Measurements from ENCODE around the gene KRTAP10-7. TPM values are rescaled to one million over a fixed set of nuclear protein-coding genes. Genes with fewer than 3 reads are reported as not detected.
"Not testable (repeated sequence)": the region's sequence is repeated elsewhere in the genome, so short reads cannot be mapped to it uniquely, and the experiment has no call there.

The KRTAP10-7 gene
- total and polyA plus RNA-seq, 2 experiments from 2014 or later = not detected

DNA sequence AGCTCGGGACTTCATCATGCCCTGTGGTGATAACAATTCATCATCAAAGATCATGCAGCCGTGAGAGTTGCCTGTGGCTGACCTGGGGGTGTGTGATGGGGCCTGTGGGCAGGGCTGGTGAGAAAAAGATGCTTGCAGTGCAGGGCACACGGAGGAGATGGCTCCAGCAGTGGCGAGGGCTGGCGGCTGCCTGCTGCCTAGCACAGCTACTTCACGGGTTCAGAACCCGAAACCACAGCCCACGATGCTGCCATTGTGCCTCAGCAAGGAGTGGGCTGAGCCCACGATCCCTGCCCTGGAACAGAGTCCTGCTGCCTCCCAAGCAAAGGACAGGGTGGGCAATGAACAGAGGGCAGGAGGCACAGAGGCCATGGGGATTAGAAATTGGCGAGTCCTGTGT lies 25.9 kb downstream of the KRTAP10-7 start:
- WGBS, 2 experiments (ENCODE audit: low coverage in 1 of 2, low lambda C conversion rate in 2 of 2, missing lambda C conversion rate in 2 of 2) = 46 to 52% methylated on average over 10 of the region's 10 CpGs
- no peaks in the 10 kb centered on the region for H3F3A ChIP-seq (ENCODE audit: insufficient read depth)

DNA sequence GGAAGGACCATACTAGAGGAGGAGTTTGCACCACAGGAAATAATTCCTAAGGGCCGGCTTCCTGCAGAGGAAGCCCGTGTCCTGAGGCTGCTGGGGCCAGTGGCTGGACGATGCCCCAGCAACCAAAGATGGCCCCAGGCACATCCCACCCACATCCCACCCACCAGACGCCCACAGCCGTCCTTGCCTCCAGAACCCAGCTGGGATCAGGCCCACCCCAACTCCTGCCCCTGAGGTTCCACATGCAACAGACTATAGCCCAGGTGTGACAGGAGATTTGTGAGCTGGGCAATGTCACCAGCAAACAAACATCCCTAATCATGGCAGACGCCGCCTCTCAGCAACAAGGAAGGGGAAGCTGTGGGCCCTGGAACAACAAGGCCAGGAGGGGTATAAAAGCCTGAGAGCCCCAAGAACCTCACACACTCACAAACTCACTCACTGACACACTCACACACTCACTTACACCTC lies 26.3 kb downstream of the KRTAP10-7 start, which contains the start of gene KRTAP10-9:
TSS of gene KRTAP10-9 (plus strand) at position 421 of the 471 bp plus-strand sequence. CDS start 79 bp downstream, outside the sequence.
- Histone ChIP-seq H4K20me1 (ENCODE audit: insufficient read depth) (no peaks in the 10 kb centered on the region), H2AFZ (no peak within 1 kb of the TSS), H3F3A (ENCODE audit: insufficient read depth) (no peaks in the 10 kb centered on the region), H3K9me2 (ENCODE audit: insufficient read depth) (no peaks in the 10 kb centered on the region), H3K9ac (no peak within 1 kb of the TSS), H3K79me2 (ENCODE audit: insufficient read depth) (no peaks in the 10 kb centered on the region), H3K4me2 (ENCODE audit: unreplicated experiment) (no peak within 1 kb of the TSS), H3K4me1 (ENCODE audit: insufficient read depth) (no peaks in the 10 kb centered on the region), H3K4me3 (no peak within 1 kb of the TSS), H3K36me3 (ENCODE audit: low read depth) (no peaks in the 10 kb centered on the region), H3K27me3 (replicated peaks; ENCODE audit: insufficient read depth) (no peaks in the 10 kb centered on the region), H3K9me3 (ENCODE audit: low read depth) (no peaks in the 10 kb centered on the region), H3K27ac (no peak within 1 kb of the TSS)
- WGBS, 2 experiments (ENCODE audit: low coverage in 1 of 2, low lambda C conversion rate in 2 of 2, missing lambda C conversion rate in 2 of 2) = 38 to 45% methylated on average over 6 to 7 of the region's 7 CpGs
- no peak for TF ChIP-seq EZH2 (IDR thresholded peaks at IDR 0.05; ENCODE audit: insufficient read depth, poor library complexity, severe bottlenecking)
- TF ChIP-seq EZH2phosphoT487 (IDR thresholded peaks at IDR 0.05; ENCODE audit: insufficient read depth, low read depth) = no peak
- in situ Hi-C loops (cut with MboI) = no loop called here
- DNase-seq = no peak

More for the DNA sequence above, 25.9 kb downstream of the KRTAP10-7 start:
- Histone ChIP-seq H3K27me3 (replicated peaks; ENCODE audit: insufficient read depth) (no peaks in the 10 kb centered on the region), H3K36me3 (ENCODE audit: low read depth) (no peaks in the 10 kb centered on the region), H2AFZ (no peak overlapping the region), H3K9me2 (ENCODE audit: insufficient read depth) (no peaks in the 10 kb centered on the region), H3K4me2 (ENCODE audit: unreplicated experiment) (no peak overlapping the region), H3K9ac (no peak overlapping the region), H3K27ac (no peak overlapping the region), H3K4me3 (no peak overlapping the region), H4K20me1 (ENCODE audit: insufficient read depth) (no peaks in the 10 kb centered on the region), H3K79me2 (ENCODE audit: insufficient read depth) (no peaks in the 10 kb centered on the region), H3K9me3 (ENCODE audit: low read depth) (no peaks in the 10 kb centered on the region), H3K4me1 (ENCODE audit: insufficient read depth) (no peaks in the 10 kb centered on the region)
- DNase-seq = no peak
- TF ChIP-seq EZH2 (IDR thresholded peaks at IDR 0.05; ENCODE audit: insufficient read depth, poor library complexity, severe bottlenecking) (no peak), EZH2phosphoT487 (IDR thresholded peaks at IDR 0.05; ENCODE audit: insufficient read depth, low read depth) (no peak)
- in situ Hi-C loops (cut with MboI) = no loop called here

DNA sequence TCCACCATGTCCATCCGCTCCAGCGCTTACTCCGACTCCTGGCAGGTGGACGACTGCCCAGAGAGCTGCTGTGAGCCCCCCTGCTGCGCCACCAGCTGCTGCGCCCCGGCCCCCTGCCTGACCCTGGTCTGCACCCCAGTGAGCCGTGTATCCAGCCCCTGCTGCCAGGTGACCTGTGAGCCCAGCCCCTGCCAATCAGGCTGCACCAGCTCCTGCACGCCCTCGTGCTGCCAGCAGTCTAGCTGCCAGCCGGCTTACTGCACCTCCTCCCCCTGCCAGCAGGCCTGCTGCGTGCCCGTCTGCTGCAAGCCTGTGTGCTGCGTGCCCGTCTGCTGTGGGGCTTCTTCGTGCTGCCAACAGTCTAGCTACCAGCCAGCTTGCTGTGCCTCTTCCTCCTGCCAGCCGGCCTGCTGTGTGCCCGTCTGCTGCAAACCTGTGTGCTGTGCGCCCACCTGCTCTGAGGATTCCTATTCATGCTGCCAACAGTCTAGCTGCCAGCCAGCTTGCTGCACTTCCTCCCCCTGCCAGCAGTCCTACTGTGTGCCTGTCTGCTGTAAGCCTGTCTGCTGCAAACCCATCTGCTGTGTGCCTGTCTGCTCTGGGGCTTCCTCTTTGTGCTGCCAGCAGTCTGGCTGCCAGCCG lies 26.9 kb downstream of the KRTAP10-7 start:
- in situ Hi-C loops (cut with MboI); H3K4me1 ChIP-seq (ENCODE audit: insufficient read depth); H4K20me1 ChIP-seq (ENCODE audit: insufficient read depth); H2AFZ ChIP-seq; DNase-seq; H3K27me3 ChIP-seq (replicated peaks; ENCODE audit: insufficient read depth); H3F3A ChIP-seq (ENCODE audit: insufficient read depth); H3K9me2 ChIP-seq (ENCODE audit: insufficient read depth); H3K9me3 ChIP-seq (ENCODE audit: low read depth); H3K79me2 ChIP-seq (ENCODE audit: insufficient read depth); H3K4me2 ChIP-seq (ENCODE audit: unreplicated experiment); H3K36me3 ChIP-seq (ENCODE audit: low read depth); H3K27ac ChIP-seq; H3K4me3 ChIP-seq; H3K9ac ChIP-seq: not testable (repeated sequence)
- WGBS, 2 experiments (ENCODE audit: low coverage in 1 of 2, low lambda C conversion rate in 2 of 2, missing lambda C conversion rate in 2 of 2) = 31 to 44% methylated on average over 13 to 17 of the region's 20 CpGs

DNA sequence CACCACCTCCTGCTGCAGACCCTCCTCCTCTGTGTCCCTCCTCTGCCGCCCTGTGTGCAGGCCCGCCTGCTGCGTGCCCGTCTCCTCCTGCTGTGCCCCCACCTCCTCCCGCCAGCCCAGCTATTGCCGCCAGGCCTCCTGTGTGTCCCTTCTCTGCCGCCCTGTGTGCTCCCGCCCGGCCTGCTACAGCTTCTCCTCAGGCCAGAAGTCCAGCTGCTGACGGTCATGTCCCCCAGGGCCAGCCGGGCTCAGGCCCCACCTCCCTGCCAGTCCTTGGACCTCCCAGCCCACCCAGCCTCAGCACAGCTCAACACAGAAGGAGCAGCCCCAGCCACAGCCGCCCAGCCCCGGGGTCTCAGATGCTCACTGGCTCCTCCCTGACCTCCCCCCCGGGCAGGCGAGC lies 27.4 kb downstream of the KRTAP10-7 start:
- H3K4me1 ChIP-seq (ENCODE audit: insufficient read depth); H3K9me2 ChIP-seq (ENCODE audit: insufficient read depth); H3K4me3 ChIP-seq; H4K20me1 ChIP-seq (ENCODE audit: insufficient read depth); DNase-seq; in situ Hi-C loops (cut with MboI); H3K36me3 ChIP-seq (ENCODE audit: low read depth); H3F3A ChIP-seq (ENCODE audit: insufficient read depth); H3K4me2 ChIP-seq (ENCODE audit: unreplicated experiment); H3K27me3 ChIP-seq (replicated peaks; ENCODE audit: insufficient read depth); H2AFZ ChIP-seq; H3K9me3 ChIP-seq (ENCODE audit: low read depth); H3K27ac ChIP-seq; H3K79me2 ChIP-seq (ENCODE audit: insufficient read depth); H3K9ac ChIP-seq: not testable (repeated sequence)
- 15 to 43% methylated on average over 4 to 15 of the region's 15 CpGs for WGBS, 2 experiments (ENCODE audit: low coverage in 1 of 2, low lambda C conversion rate in 2 of 2, missing lambda C conversion rate in 2 of 2)

Data from GM23248 (cell line).